H9 (cell line): Measurements from ENCODE around the gene CHRNA3. TPM values are rescaled to one million over a fixed set of nuclear protein-coding genes. Genes with fewer than 3 reads are reported as not detected.
A peak's percentile ranks its signal among the peaks of the same experiment; 100 is the strongest.

ENCODE experiments used
- DNase-seq: peaks from one replicate; pipeline ENCODE4 v3.0.0-alpha.2; 2017
- H2AFZ ChIP-seq: one replicate; pipeline ENCODE4 v1.6.1; 2013; ENCODE audit warnings: mild to moderate bottlenecking, low read length, control low read depth, moderate library complexity
- H2AK5ac ChIP-seq: 2 replicates; pipeline ENCODE4 v1.6.1; 2013; ENCODE audit warnings: low read length, control low read depth, mixed read lengths; ENCODE audit not compliant: insufficient read length
- H2BK120ac ChIP-seq: one replicate; pipeline ENCODE4 v1.6.1; 2013; ENCODE audit warnings: low read depth, mild to moderate bottlenecking, low read length, control low read depth, inconsistent platforms; ENCODE audit not compliant: poor library complexity, severe bottlenecking
- H2BK12ac ChIP-seq: 2 replicates; pipeline ENCODE4 v1.6.1; 2013; ENCODE audit warnings: low read length, control low read depth, mixed read lengths, low read depth; ENCODE audit not compliant: insufficient read length
- H2BK15ac ChIP-seq: 2 replicates; pipeline ENCODE4 v1.6.1; 2013; ENCODE audit warnings: low read depth, low read length, control low read depth
- H2BK20ac ChIP-seq: one replicate; pipeline ENCODE4 v1.6.1; 2013; ENCODE audit warnings: low read depth, mild to moderate bottlenecking, low read length, control low read depth, inconsistent platforms; ENCODE audit not compliant: poor library complexity, severe bottlenecking
- H2BK5ac ChIP-seq: 2 replicates; pipeline ENCODE4 v1.6.1; 2013; ENCODE audit warnings: low read length, control low read depth, mixed read lengths; ENCODE audit not compliant: insufficient read length
- H3K14ac ChIP-seq: 2 replicates; pipeline ENCODE4 v1.6.1; 2013; ENCODE audit warnings: low read length, control low read depth; ENCODE audit not compliant: insufficient read depth
- H3K18ac ChIP-seq: 2 replicates; pipeline ENCODE4 v1.6.1; 2013; ENCODE audit warnings: low read depth, mild to moderate bottlenecking, mixed read lengths, low read length, control low read depth; ENCODE audit not compliant: insufficient read length
- H3K23ac ChIP-seq: 2 replicates; pipeline ENCODE4 v1.6.1; 2013; ENCODE audit warnings: low read length, control low read depth, mixed read lengths, low read depth; ENCODE audit not compliant: insufficient read length
- H3K23me2 ChIP-seq: 2 replicates; pipeline ENCODE4 v1.6.1; 2013; ENCODE audit warnings: low read depth, mild to moderate bottlenecking, mixed read lengths, low read length, control low read depth; ENCODE audit not compliant: insufficient read length, poor library complexity, severe bottlenecking
- H3K27ac ChIP-seq: 2 replicates; pipeline ENCODE4 v1.5.1; 2013; ENCODE audit warnings: low read length, control low read depth, mixed read lengths, low read depth; ENCODE audit not compliant: insufficient read length
- H3K27me3 ChIP-seq: 2 replicates; pipeline ENCODE4 v1.6.1; 2013; ENCODE audit warnings: low read length, control low read depth, inconsistent platforms; ENCODE audit not compliant: insufficient read depth
- H3K4ac ChIP-seq: 2 replicates; pipeline ENCODE4 v1.6.1; 2013; ENCODE audit warnings: low read depth, mild to moderate bottlenecking, control low read depth, inconsistent platforms, low read length, moderate library complexity
- H3K4me1 ChIP-seq: 2 replicates; pipeline ENCODE4 v1.6.1; 2013; ENCODE audit warnings: low read length, control low read depth, inconsistent platforms; ENCODE audit not compliant: insufficient read depth
- H3K4me2 ChIP-seq: 2 replicates; pipeline ENCODE4 v1.6.1; 2013; ENCODE audit warnings: low read length, control low read depth, mixed read lengths; ENCODE audit not compliant: insufficient read length, insufficient read depth
- H3K56ac ChIP-seq: 2 replicates; pipeline ENCODE4 v1.6.1; 2013; ENCODE audit warnings: low read depth, mild to moderate bottlenecking, mixed read lengths, low read length, control low read depth; ENCODE audit not compliant: insufficient read length
- H3K79me1 ChIP-seq: 2 replicates; pipeline ENCODE4 v1.6.1; 2013; ENCODE audit warnings: low read depth, mild to moderate bottlenecking, moderate library complexity, low read length, control low read depth, inconsistent platforms; ENCODE audit not compliant: insufficient read depth, poor library complexity, severe bottlenecking
- H3K79me2 ChIP-seq: 2 replicates; pipeline ENCODE4 v1.6.1; 2013; ENCODE audit warnings: low read length, control low read depth, inconsistent platforms; ENCODE audit not compliant: insufficient read depth
- H3K9ac ChIP-seq: 2 replicates; pipeline ENCODE4 v1.6.1; 2013; ENCODE audit warnings: low read length, control low read depth, mixed read lengths; ENCODE audit not compliant: insufficient read length; ENCODE audit errors: extremely low read depth
- H3K9me3 ChIP-seq: one replicate; pipeline ENCODE4 v1.6.1; 2013; ENCODE audit warnings: low read depth, low read length, inconsistent platforms; ENCODE audit not compliant: control insufficient read depth
- H3T11ph ChIP-seq: one replicate; pipeline ENCODE4 v1.6.1; 2013; ENCODE audit warnings: mild to moderate bottlenecking, low read length, control low read depth, inconsistent platforms
- H4K20me1 ChIP-seq: one replicate; pipeline ENCODE4 v1.6.1; 2013; ENCODE audit not compliant: control insufficient read depth, insufficient read length, insufficient read depth
- H4K5ac ChIP-seq: 2 replicates; pipeline ENCODE4 v1.6.1; 2013; ENCODE audit warnings: low read depth, mild to moderate bottlenecking, mixed read lengths, low read length, control low read depth; ENCODE audit not compliant: insufficient read length
- H4K8ac ChIP-seq: replicated peaks from 2 replicates; pipeline ENCODE4 v1.6.1; 2013; ENCODE audit warnings: low read length, control low read depth, mixed read lengths, low read depth; ENCODE audit not compliant: insufficient read length
- H4K91ac ChIP-seq: 2 replicates; pipeline ENCODE4 v1.6.1; 2013; ENCODE audit warnings: low read depth, mild to moderate bottlenecking, moderate library complexity, mixed read lengths, low read length, control low read depth; ENCODE audit not compliant: insufficient read length
- H3K27ac Mint-ChIP-seq, 3 experiments: 2 replicates in 2 of 3; 3 replicates in 1 of 3; pipeline ENCODE4 v1.8.0; 2020 to 2021; ENCODE audit warnings: mixed read lengths in 3 of 3, mild to moderate bottlenecking in 1 of 3, moderate library complexity in 1 of 3
- H3K27me3 Mint-ChIP-seq: 2 replicates; pipeline ENCODE4 v1.8.0; 2021; ENCODE audit warnings: low read depth, mild to moderate bottlenecking, moderate library complexity, mixed read lengths
- H3K36me3 Mint-ChIP-seq, 3 experiments: 2 replicates in 2 of 3; 3 replicates in 1 of 3; pipeline ENCODE4 v1.8.0; 2020 to 2021; ENCODE audit warnings: low read depth in 3 of 3, mixed read lengths in 3 of 3; ENCODE audit not compliant: insufficient read depth in 1 of 3
- H3K4me1 Mint-ChIP-seq, 2 experiments: 2 replicates each; pipeline ENCODE4 v1.8.0; 2020; ENCODE audit warnings: mixed read lengths in 2 of 2
- H3K4me3 Mint-ChIP-seq, 2 experiments: 2 replicates in 1 of 2; 3 replicates in 1 of 2; pipeline ENCODE4 v1.8.0; 2020 to 2021; ENCODE audit warnings: mild to moderate bottlenecking in 2 of 2, mixed read lengths in 2 of 2, moderate library complexity in 1 of 2
- H3K9me3 Mint-ChIP-seq, 2 experiments: 2 replicates in 1 of 2; 3 replicates in 1 of 2; pipeline ENCODE4 v1.8.0; 2020; ENCODE audit warnings: mild to moderate bottlenecking in 2 of 2, mixed read lengths in 2 of 2, moderate library complexity in 1 of 2
- CTCF ChIP-seq: fragments of 200-600 bp; sonication (generic); conservative IDR thresholded peaks from 3 replicates; pipeline ENCODE4 v1.8.0; 2021; ENCODE audit warnings: antibody characterized with exemption, mild to moderate bottlenecking
- WGBS: extraction: QIAGEN DNeasy Blood & Tissue Kit; methylation state at CpG from one replicate; pipeline ENCODE4 v1.1.7; 2013; ENCODE audit warnings: missing lambda C conversion rate, low lambda C conversion rate, mixed read lengths; ENCODE audit not compliant: insufficient read length; ENCODE audit errors: extremely low coverage; 5-methylcytosine and 5-hydroxymethylcytosine counted together
- total RNA-seq: library from RNA; stranded (reverse); gene quantifications from 2 replicates; pipeline ENCODE4 v1.2.1, GENCODE V29; 2021

CHRNA3 gene
- total RNA-seq, 1 experiment from 2014 or later: 0.81 TPM

GRCh38 chr15:78565097-78565950, 55.5 kb downstream of the CHRNA3 start, which contains the start of gene CHRNA5:
CHRNA5 (plus strand) TSS chr15:78565520; CDS start chr15:78565720, 200 bp downstream.
- no CpG with 5 or more reads among the region's 75 CpGs for WGBS

More at GRCh38 chr15:78565097-78565950, 55.5 kb downstream of the CHRNA3 start, which contains the start of gene CHRNA5:
- H3K23me2 ChIP-seq: peaks cover 6% of the 10 kb centered on the region
- H2BK20ac ChIP-seq: no peak within 1 kb of the TSS
- 0 out of 2 replicates have a peak, but pooled peaks cover 3% of the 10 kb centered on the region for H3K79me2 ChIP-seq
- H4K91ac ChIP-seq: no peak within 1 kb of the TSS
- H2BK5ac ChIP-seq: no peak within 1 kb of the TSS
- H3K14ac ChIP-seq: peak within 1 kb of the TSS; percentile 83
- no peak within 1 kb of the TSS for H3K23ac ChIP-seq
- TF ChIP-seq CTCF: no peak
- H2AK5ac ChIP-seq: no peak within 1 kb of the TSS
- no peak within 1 kb of the TSS for H4K5ac ChIP-seq
- H3K27ac ChIP-seq: no peak within 1 kb of the TSS
- no peak within 1 kb of the TSS for H3T11ph ChIP-seq
- Mint-ChIP-seq H3K36me3 (peaks cover 0 to 3% (median 1%) of the 10 kb centered on the region in 3 experiments; a peak in 3 of 7 replicates), H3K27ac (peak within 1 kb of the TSS in 2 of 3 experiments; percentile 83 to 85; a peak in 5 of 7 replicates), H3K27me3 (no peaks in the 10 kb centered on the region; the same call in 1 of the 2 replicates), H3K4me1 (peaks cover 28% of the 10 kb centered on the region in 2 experiments), H3K9me3 (no peaks in the 10 kb centered on the region), H3K4me3 (peak within 1 kb of the TSS; percentile 80 to 98)
- no peak within 1 kb of the TSS for H2BK15ac ChIP-seq
- peak within 1 kb of the TSS; percentile 50 for H2AFZ ChIP-seq
- no peaks in the 10 kb centered on the region for H3K9me3 ChIP-seq
- no peak within 1 kb of the TSS for H4K8ac ChIP-seq
- H3K56ac ChIP-seq: no peak within 1 kb of the TSS
- DNase-seq: peak; percentile 100
- no peaks in the 10 kb centered on the region for H3K79me1 ChIP-seq
- H2BK120ac ChIP-seq: no peak within 1 kb of the TSS
- no peaks in the 10 kb centered on the region for H3K4me1 ChIP-seq
- no peaks in the 10 kb centered on the region for H3K27me3 ChIP-seq
- peak within 1 kb of the TSS; percentile 53 for H3K18ac ChIP-seq
- peak within 1 kb of the TSS; percentile 77 for H3K4me2 ChIP-seq
- no peak within 1 kb of the TSS for H3K4ac ChIP-seq
- H3K9ac ChIP-seq: peak within 1 kb of the TSS; percentile 79
- no peaks in the 10 kb centered on the region for H4K20me1 ChIP-seq
- no peak within 1 kb of the TSS for H2BK12ac ChIP-seq
